Cerebellar cortex (tissue), 1 donor: Measurements from ENCODE around the gene SAE1.
"Not testable (repeated sequence)": the region's sequence is repeated elsewhere in the genome, so short reads cannot be mapped to it uniquely, and the experiment has no call there.

Experiments used
- DNase-seq: peaks from one replicate; pipeline ENCODE4 v3.0.0-alpha.2; 2015; ENCODE audit warnings: low spot score

The SAE1 gene

GRCh38 chr19:47240996-47241918 lies 110.6 kb downstream of the SAE1 start:
- DNase-seq = peak; percentile 82

- DNase-seq = no peak
Measured at GRCh38 chr19:47241919-47242577, 111.4 kb downstream of the SAE1 start.

- DNase-seq = no peak
Measured at GRCh38 chr19:47243364-47243775, 112.7 kb downstream of the SAE1 start.

GRCh38 chr19:47243776-47244547 lies 113.3 kb downstream of the SAE1 start:
- DNase-seq = peak; percentile 90

GRCh38 chr19:47247308-47247990 lies 116.8 kb downstream of the SAE1 start:
- peak; percentile 71 for DNase-seq

GRCh38 chr19:47253016-47253415 lies 122.4 kb downstream of the SAE1 start:
- DNase-seq = not testable (repeated sequence)

GRCh38 chr19:47253467-47253881 lies 122.8 kb downstream of the SAE1 start:
- DNase-seq = peak; percentile 51

- no peak for DNase-seq
Measured at GRCh38 chr19:47253970-47254369, 123.3 kb downstream of the SAE1 start.

- peak; percentile 96 for DNase-seq
Measured at GRCh38 chr19:47255879-47256692, 125.5 kb downstream of the SAE1 start, which contains the start of gene CCDC9. CCDC9 (plus strand) TSS chr19:47256525; CDS start chr19:47258401, 1,876 bp downstream.

- DNase-seq = peak; percentile 94
Measured at GRCh38 chr19:47256693-47257410, 126.2 kb downstream of the SAE1 start.

GRCh38 chr19:47257411-47258169 lies 127.0 kb downstream of the SAE1 start:
- DNase-seq = no peak

GRCh38 chr19:47258434-47258833 lies 127.8 kb downstream of the SAE1 start:
- DNase-seq = no peak

GRCh38 chr19:47258895-47259555 lies 128.4 kb downstream of the SAE1 start:
- no peak for DNase-seq
